IPS DF 4.7 (cell line): ENCODE measurements around the gene CD109.
"Not testable (repeated sequence)": the region's sequence is repeated elsewhere in the genome, so short reads cannot be mapped to it uniquely, and the experiment has no call there.

Source experiments
- DNase-seq: peaks from one replicate; pipeline ENCODE4 v3.0.0-alpha.2; 2013; ENCODE audit warnings: low spot score; ENCODE audit errors: extremely low read depth

CD109 gene

DNA sequence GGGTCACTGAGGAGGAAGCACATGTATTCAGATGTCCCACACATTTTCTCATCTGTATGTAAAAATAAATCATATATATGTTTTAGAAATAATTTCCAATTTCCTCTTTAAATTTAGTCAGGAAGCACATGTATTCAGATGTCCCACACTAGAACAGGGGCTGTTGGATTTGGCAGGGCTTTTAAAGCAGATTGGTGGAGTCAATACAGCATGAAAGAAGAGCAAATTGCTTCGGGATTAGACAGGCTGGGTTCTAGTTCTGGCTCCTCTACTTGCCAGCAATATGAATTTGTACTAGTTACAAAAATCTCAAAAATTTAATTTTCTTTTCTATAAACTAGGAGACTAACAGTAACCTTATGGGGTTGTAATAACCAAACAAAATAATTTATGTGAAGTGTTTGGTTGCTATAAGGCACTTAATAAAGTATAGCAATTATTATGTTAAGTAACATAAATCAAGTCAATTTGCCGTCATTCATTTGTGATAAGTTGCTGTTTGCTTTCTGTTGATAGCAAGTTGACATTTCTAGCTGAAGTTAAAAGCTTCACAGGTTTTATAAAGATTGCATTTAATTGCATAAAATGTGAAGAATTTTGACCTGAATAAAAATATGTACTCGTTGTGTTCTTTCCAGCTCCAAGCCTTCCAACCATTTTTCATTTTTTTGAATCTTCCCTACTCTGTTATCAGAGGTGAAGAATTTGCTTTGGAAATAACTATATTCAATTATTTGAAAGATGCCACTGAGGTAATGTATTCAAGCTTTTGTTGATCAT lies 88.9 kb downstream of the CD109 start:
- DNase-seq: no peak

DNA sequence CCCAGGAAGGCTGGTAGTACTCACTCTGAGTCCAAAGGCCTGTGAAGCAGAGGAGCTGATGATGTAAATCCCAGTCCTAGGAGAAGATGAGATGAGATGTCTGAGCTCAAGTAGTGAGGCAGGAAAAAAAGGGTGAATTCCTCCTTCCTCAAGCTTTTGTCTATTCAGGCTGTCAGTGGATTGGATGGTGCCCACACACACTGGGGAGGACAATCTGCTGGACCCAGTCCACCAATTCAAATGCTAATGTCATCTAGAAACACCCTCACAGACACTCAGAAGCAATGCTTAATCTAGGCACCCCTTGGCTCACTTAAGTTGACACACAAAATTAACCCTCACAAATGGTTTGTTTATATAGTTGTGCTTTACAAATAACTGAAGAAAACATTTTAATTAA lies 94.6 kb downstream of the CD109 start:
- no peak for DNase-seq

DNA sequence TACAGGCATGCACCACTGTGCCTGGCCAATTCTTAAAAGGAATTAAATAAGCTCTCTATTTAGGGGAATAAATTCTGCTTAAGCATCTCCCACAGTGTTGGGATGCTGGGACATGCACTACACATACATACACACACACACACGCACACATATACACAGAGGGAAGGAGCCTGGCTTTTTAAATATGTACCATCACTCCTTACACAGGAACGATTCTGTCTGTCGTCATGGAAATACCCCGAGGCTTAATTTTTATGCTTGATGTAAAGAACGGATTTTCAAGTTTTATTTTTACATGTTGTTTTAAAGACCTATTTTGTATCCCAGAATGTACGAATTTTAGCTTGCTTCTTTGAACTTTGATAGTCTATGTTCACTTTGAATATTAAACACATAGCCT lies 95.3 kb downstream of the CD109 start:
- DNase-seq: no peak

DNA sequence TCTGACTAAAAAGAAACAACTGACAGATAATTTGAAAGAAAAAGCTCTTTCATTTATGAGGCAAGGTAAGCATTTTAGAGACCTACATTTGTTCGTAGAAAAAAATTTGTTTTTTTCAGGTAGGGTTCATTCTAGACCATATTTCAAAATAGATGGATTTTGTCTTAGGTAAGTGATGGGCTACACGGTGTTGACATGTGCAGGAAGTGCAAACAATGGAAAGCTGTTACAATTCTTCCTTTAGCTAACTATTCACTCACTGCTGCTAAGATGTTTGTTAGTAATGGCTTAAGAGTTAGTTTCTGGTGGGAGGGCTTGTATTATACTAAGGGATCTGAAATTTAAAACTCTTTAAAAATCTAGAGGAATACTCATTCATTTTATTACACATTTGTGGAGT lies 96.7 kb downstream of the CD109 start:
- no peak for DNase-seq

DNA sequence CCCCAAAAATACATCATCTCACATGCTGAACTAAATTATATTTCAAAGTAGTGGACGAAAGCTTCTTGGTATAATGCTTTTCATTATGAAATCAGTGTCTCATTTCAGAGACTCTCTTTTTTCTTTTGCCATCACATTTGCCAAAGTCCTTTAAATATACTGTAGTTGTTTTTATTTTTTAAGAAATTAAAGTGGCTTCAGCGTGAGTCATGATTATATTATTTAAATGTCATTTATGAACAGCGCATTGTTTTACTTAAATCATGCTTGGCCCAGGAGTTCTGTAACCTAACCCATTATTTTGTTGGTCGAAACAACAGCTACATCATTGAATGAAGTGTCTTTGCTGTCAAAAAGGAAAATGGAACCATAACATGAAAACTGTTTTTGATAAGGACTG lies 100.9 kb downstream of the CD109 start:
- DNase-seq: no peak

DNA sequence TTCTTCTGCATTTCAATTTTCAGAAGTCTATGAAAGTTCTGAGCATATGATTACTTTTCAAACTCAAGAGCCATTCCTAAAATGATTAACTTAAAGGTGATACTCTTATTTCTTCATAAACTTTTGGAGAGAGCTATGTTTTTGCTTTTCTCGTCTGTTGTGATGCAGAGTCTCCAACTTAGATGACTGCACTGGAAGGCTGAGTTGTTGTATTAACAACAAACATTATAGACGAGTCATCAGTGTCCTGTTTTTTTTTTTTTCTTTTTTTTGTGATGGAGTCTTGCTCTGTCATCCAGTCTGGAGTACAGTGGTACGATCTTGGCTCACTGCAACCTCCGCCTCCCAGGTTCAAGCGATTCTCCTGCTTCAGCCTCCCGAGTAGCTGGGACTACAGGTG lies 101.9 kb downstream of the CD109 start:
- DNase-seq: no peak

DNA sequence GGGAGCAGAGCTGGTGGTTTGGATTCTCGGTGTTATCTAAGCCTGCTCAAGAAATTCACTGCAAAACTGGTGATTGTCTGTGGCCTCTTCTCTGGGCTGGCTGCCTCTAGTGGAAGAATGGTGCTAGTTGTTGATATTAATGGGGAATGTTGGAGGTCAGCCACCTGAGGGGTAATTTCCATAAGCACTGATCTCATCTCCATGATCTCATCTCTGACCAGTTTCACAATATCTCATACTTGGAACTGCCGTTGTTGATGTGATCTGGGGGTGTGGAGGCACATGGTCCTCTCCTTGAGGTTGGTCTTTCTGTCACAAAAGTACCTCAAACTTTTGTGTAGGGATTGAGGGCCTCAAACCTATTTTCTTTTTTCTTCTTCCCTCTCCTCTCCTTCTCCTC lies 102.6 kb downstream of the CD109 start:
- DNase-seq: no peak

DNA sequence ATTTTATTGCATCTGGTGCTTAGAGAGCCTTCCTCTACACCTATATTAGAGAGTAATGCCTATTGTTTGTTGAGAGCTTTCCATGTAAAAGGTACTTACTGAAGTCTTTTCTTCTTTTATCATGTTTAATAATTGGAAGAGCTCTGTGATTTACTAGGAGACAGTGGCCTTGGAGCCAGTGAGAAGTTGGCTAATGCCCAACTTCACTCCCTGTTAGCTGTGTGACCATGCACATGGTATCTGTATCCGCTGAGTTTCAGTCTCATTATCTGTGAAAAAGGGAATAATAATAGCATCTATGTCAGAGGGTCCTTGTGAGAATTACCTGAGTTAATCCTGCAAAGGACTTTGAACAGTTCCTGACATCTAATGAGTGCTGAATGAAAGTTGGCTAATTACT lies 105.0 kb downstream of the CD109 start:
- DNase-seq: no peak

DNA sequence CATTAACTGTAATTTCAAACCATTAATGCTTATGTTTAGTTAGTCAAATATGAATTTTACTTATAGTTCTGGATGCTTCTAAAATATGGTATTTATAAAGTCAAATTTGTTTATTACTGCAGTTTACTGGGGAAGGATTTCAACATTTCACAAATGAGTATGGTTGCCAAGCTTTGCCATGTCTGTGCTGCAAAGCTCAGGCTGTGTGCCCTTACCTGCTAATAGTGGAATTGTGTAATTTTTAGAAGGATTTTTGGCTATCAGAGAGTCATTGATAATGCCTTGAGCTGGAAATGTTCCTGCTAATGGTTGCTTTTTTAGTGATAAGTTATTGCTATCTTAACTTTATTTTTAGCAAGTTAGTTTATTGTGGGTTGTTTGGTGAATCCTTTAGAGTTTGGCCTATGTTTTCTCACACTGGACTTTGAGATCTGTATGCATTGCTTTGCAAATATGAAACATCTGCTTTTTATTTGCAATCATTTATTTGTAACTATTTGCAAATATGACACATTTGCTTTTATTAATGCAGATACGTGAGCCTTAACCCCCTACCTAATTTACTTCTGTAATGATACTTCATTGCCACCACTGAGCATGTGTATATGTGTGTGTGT lies 105.8 kb downstream of the CD109 start:
- no peak for DNase-seq

DNA sequence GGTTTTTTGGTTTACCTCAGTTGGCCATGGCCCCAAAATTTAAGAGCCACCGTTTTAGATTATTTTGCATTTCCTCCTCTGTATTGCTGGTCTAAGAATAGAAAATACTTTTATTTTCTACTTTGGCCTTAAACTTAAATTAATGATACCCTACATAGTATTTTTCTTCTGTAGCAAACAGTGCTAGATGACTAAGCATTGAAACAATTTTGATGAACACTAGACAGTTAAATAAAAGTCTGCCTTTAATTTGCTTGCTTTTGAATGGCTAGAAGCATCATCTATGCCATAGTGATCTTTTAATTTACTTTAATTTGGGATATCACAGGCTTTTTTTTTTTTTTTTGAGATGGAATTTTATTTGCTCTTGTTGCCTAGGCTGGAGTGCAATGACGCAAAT lies 106.4 kb downstream of the CD109 start:
- DNase-seq: no peak

DNA sequence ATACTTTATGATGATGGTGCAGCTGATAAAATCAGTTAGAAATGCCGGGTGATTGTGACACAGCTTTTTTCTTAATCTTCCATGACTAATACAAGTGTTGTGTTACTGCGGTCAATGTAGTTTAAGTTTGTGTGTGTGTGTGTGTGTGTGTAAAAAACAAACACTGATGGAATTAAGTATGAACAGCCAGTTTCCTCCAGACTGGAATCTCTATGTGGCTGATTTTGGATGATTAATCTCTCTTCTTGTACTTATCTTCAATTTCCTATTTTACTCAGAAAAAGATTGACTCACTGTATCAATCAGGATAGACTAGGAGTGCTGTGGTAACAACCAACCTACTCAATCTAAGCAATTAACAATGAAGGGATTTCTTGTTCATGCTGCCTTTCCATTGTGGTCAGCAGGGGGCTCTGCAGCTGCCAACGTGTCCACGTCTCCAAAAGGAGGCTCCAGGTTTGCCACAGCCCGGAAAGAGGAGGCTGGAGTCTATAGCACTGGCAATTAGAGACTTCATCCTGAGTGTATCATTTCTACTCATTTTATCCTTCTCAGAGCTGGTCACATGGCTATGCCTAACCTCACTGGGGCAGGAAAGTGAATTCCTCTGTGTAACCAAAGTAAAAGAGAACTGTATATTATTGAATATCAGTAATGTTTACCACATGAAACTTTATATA lies 107.7 kb downstream of the CD109 start:
- no peak for DNase-seq

DNA sequence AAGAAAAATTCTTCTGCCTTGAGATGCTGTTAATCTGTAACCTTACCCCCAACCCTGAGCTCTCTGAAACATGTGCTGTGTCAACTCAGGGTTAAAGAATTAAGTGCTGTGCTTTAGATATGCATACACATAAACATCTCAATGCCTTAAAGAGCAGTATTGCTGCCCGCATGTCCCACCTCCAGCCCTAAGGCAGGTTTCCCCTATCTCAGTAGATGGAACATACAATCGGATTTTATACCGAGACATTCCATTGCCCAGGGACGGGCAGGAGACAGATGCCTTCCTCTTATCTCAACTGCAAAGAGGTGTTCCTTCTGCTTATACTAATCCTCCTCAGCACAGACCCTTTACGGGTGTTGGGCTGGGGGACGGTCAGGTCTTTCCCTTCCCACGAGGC lies 109.2 kb downstream of the CD109 start:
- not testable (repeated sequence) for DNase-seq

DNA sequence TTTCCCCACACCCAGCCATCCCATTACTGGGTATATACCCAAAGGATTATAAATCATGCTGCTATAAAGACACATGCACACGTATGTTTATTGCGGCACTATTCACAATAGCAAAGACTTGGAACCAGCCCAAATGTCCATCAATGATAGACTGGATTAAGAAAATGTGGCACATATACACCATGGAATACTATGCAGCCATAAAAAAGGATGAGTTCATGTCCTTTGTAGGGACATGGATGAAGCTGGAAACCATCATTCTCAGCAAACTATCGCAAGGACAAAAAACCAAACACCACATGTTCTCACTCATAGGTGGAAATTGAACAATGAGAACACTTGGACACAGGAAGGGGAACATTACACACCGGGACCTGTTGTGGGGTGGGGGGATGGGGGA lies 110.0 kb downstream of the CD109 start:
- DNase-seq: not testable (repeated sequence)

DNA sequence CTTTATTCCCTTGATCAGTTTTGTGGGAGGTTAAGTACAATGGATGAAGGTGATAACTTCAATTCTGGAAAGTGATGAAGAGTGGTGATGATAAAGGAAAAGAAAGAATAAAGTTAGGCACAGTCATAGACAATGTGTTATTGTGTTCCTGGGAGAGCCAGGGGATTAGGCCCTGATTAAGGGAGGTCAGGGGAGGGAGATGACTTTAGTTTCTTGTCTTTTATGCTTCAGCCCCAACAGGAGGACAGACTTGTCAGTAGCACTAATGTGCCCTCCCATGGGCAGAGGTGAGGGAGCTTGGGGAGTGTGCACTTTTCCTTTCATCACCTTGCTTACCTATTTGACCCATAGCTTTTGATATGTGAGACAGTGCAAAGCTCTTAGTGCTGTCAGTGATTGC lies 115.7 kb downstream of the CD109 start:
- DNase-seq: no peak

DNA sequence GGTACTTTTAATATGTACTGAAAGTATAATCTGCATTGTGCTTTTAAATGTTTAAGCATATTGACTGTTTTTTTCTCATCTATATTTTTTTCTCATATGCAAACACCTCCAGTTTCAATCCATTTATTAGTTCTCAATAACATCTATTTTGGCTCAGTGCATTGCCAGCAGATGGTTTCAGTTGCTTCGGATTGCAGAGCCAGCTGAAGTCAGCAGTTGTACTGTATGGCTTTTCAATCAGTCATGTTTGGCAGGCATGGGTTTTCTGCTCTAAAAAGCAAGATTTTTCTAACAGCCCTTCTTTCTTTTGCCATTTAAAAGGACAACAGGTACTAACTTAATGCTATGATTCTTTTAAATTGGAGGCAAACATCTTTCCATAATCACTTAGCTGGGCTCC lies 121.2 kb downstream of the CD109 start:
- no peak for DNase-seq

DNA sequence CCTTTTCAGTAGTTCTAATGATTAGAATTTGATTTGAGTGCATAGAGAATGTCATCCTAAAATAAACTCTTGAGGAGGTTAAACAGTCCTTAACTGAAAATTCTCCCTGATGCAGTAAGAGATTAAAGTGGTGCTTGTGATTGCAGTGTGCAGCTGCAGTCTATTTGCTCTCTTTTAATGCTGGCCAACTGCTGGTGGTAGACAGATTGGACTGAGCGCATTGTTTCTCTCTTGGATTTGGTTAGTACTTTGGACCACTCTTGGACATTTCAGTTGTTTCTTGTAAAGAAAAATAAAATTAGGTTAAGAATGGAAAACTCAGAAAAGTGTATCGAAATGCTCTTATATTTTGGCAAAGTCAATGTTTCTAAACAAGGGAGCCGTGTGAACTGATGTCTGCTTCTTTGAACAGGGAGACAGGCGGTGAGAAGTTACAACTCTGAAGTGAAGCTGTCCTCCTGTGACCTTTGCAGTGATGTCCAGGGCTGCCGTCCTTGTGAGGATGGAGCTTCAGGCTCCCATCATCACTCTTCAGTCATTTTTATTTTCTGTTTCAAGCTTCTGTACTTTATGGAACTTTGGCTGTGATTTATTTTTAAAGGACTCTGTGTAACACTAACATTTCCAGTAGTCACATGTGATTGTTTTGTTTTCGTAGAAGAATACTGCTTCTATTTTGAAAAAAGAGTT lies 127.2 kb downstream of the CD109 start:
- DNase-seq: no peak

DNA sequence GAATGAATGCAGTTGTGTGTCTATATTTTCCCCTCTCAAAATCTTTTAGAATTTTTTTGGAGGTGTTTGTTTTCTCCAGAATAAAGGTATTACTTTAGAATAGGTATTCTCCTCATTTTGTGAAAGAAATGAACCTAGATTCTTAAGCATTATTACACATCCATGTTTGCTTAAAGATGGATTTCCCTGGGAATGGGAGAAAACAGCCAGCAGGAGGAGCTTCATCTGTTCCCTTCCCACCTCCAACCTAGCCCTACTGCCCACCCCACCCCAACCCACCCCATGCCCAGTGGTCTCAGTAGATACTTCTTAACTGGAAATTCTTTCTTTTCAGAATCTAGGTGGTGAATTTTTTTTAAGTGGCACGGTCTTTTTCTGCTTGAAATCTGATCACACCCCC lies 127.8 kb downstream of the CD109 start:
- DNase-seq: no peak

DNA sequence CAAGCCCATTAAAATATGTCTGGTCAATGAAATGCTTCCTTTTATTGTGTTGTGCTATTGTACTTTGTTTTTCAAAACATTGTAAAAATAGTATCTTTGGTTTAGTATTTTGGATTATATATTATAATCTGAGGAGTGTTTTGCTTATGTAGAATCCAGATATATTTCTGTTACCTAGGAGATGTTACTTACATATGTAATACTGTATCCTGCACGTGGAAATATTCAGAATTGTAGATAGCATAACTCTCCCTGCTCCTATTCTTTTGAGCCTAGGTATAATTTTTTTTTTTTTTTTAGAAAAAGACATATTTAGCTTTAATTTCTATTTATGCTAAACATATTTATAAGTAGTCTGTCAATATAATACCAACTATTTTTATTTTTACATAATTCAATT lies 130.6 kb downstream of the CD109 start:
- no peak for DNase-seq

DNA sequence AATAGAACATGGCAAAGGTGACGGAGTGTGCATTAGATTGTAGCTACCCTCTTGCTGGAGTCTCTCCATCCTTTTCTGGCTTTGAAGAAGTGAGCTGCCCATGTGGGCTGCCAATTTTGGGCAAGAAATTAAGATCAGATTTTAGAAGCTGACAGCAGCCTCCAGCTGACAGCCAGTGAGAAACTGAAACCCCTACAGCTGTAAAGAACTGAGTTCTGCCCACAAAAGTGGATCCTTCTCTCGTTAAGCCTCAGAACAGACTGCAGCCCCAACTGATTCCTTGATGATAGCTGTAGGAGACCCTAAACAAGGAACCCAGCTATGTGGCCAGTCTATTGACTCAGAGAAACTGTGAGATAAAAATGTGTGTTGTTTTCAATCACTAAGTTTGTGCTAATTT lies 134.1 kb downstream of the CD109 start:
- no peak for DNase-seq

DNA sequence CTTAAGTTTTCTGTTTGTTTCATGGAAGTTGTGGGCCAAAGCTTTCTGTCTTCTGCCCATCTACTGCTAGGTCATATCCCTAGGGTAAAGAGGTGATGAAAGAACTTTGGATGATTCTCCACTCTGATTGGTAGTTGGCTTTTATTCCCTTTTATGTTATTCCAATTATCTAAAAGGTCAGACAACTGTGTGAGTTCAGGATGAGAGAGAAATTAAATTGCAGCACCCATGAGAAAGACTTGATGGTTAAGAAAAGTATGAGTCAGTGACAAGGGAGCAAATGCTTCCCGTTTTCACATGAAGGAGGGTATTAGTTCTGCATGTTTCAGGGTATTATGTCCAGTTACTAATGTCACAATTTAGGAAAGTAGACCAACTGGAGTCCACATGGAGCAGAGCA lies 136.3 kb downstream of the CD109 start:
- DNase-seq: no peak

DNA sequence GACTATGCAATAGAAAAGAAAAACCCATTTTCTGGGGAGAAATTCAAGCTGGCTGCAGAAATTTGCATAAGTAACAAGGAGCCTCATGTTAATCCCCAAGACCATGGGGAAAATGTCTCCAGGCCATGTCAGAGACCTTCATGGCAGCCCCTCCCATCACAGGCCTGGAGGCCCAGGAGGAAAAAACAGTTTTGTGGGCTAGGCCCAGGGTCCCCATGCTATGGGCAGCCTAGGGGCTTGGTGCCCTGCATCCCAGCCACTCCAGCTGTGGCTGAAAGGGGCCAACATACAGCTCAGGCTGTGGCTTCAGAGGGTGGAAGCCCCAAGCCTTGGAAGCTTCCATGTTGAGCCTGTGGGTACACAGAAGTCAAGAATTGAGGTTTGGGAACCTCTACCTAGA lies 148.7 kb downstream of the CD109 start:
- DNase-seq: not testable (repeated sequence)

DNA sequence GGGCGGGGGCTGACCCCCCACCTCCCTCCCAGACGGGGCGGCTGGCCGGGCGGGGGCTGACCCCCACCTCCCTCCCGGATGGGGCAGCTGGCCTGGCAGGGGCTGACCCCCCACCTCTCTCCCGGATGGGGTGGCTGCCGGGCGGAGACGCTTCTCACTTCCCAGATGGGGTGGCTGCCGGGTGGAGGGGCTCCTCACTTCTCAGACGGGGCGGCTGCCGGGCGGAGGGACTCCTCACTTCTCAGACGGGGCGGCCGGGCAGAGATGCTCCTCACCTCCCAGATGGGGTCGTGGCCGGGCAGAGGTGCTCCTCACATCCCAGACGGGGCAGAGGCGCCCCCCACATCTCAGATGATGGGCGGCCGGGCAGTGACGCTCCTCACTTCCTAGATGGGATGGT lies 155.0 kb downstream of the CD109 start:
- DNase-seq: not testable (repeated sequence)
